OCI-LY1 (cell line): ENCODE data around the gene HAUS1.
"Not testable (repeated sequence)": the region's sequence is repeated elsewhere in the genome, so short reads cannot be mapped to it uniquely, and the experiment has no call there.

Experiments used
- H2AFZ ChIP-seq: fragments of 200-600 bp; sonication (generic), shearing (Covaris generic); 2 replicates; pipeline ENCODE4 v1.6.0; 2014; ENCODE audit warnings: antibody characterized with exemption, mild to moderate bottlenecking, low read length
- H3F3A ChIP-seq: fragments of 200-600 bp; sonication (generic), shearing (Covaris generic); 2 replicates; pipeline ENCODE4 v1.6.0; 2014; ENCODE audit warnings: mild to moderate bottlenecking, antibody characterized with exemption, low read length, moderate library complexity; ENCODE audit not compliant: insufficient read depth
- H3K27ac ChIP-seq: fragments of 200-600 bp; sonication (generic); 2 replicates; pipeline ENCODE4 v1.5.1; 2014; ENCODE audit warnings: low read length, mixed run types, mild to moderate bottlenecking, low read depth; ENCODE audit not compliant: poor library complexity, severe bottlenecking
- H3K27me3 ChIP-seq: fragments of 200-600 bp; sonication (generic); 2 replicates; pipeline ENCODE4 v1.6.0; 2014; ENCODE audit warnings: antibody characterized with exemption, mild to moderate bottlenecking, low read length, moderate library complexity; ENCODE audit not compliant: insufficient read depth
- H3K36me3 ChIP-seq: fragments of 200-600 bp; sonication (generic); 2 replicates; pipeline ENCODE4 v1.6.1; 2014; ENCODE audit warnings: mild to moderate bottlenecking, antibody characterized with exemption, low read length, moderate library complexity, mixed read lengths; ENCODE audit not compliant: insufficient read depth
- H3K4me1 ChIP-seq: fragments of 200-600 bp; sonication (generic); 2 replicates; pipeline ENCODE4 v1.5.1; 2014; ENCODE audit warnings: mild to moderate bottlenecking, low read length, moderate library complexity; ENCODE audit not compliant: insufficient read depth, severe bottlenecking
- H3K4me2 ChIP-seq: fragments of 200-600 bp; sonication (generic), shearing (Covaris generic); 2 replicates; pipeline ENCODE4 v1.6.1; 2014; ENCODE audit warnings: low read length
- H3K4me3 ChIP-seq: fragments of 200-600 bp; sonication (generic); 2 replicates; pipeline ENCODE4 v1.5.1; 2014; ENCODE audit warnings: low read length, low read depth, mild to moderate bottlenecking, mixed read lengths; ENCODE audit not compliant: poor library complexity, severe bottlenecking
- H3K79me2 ChIP-seq: fragments of 200-600 bp; shearing (Covaris generic); 2 replicates; pipeline ENCODE4 v1.6.1; 2016; ENCODE audit warnings: mixed run types, low read length, mixed read lengths; ENCODE audit not compliant: insufficient read depth
- H3K9ac ChIP-seq: fragments of 200-600 bp; sonication (generic), shearing (Covaris generic); 2 replicates; pipeline ENCODE4 v1.6.1; 2014; ENCODE audit warnings: mild to moderate bottlenecking, low read length, mixed read lengths
- H3K9me2 ChIP-seq: fragments of 200-600 bp; sonication (generic), shearing (Covaris generic); 2 replicates; pipeline ENCODE4 v1.6.1; 2014; ENCODE audit warnings: low read depth, mild to moderate bottlenecking, low read length, mixed read lengths
- H3K9me3 ChIP-seq: fragments of 200-600 bp; shearing (Covaris generic); 2 replicates; pipeline ENCODE4 v1.6.1; 2014; ENCODE audit warnings: low read length, mixed read lengths
- H4K20me1 ChIP-seq: fragments of 200-600 bp; sonication (generic), shearing (Covaris generic); 2 replicates; pipeline ENCODE4 v1.6.0; 2016; ENCODE audit warnings: mild to moderate bottlenecking, low read length; ENCODE audit not compliant: insufficient read depth
- CTCF ChIP-seq: fragments of 200-600 bp; sonication (generic), shearing (Covaris generic); IDR thresholded peaks from 2 replicates; pipeline ENCODE4 v1.5.1; 2017; ENCODE audit warnings: mild to moderate bottlenecking, antibody characterized with exemption, low read length, moderate library complexity, mixed read lengths
- EZH2 ChIP-seq: fragments of 200-600 bp; sonication (generic), shearing (Covaris generic); IDR thresholded peaks from 2 replicates; pipeline ENCODE4 v1.8.0; 2017; ENCODE audit warnings: borderline replicate concordance, mixed run types, mild to moderate bottlenecking, antibody characterized with exemption, low read length, moderate library complexity, mixed read lengths

Gene HAUS1

GRCh38 chr18:46160050-46160798 is 56.0 kb downstream of the HAUS1 start:
- Histone ChIP-seq H2AFZ (no peak overlapping the region), H3K36me3 (no peaks in the 10 kb centered on the region), H3K4me1 (no peaks in the 10 kb centered on the region), H3K9ac (no peak overlapping the region), H3K4me3 (no peak overlapping the region), H3K27me3 (no peaks in the 10 kb centered on the region), H4K20me1 (no peaks in the 10 kb centered on the region), H3K27ac (no peak overlapping the region), H3K79me2 (no peaks in the 10 kb centered on the region), H3K9me3 (no peaks in the 10 kb centered on the region), H3K4me2 (no peak overlapping the region), H3K9me2 (no peaks in the 10 kb centered on the region), H3F3A (no peaks in the 10 kb centered on the region)
- TF ChIP-seq EZH2: no peak
- TF ChIP-seq CTCF: no peak

GRCh38 chr18:46160840-46161239 is 56.7 kb downstream of the HAUS1 start:
- H3F3A ChIP-seq, H3K4me2 ChIP-seq, H3K79me2 ChIP-seq, H3K4me3 ChIP-seq, H2AFZ ChIP-seq, H3K27me3 ChIP-seq, H3K9me2 ChIP-seq, H3K36me3 ChIP-seq, H3K27ac ChIP-seq, H3K4me1 ChIP-seq, H4K20me1 ChIP-seq, H3K9ac ChIP-seq, H3K9me3 ChIP-seq: not testable (repeated sequence)

- H3K36me3 ChIP-seq: no peaks in the 10 kb centered on the region
- no peaks in the 10 kb centered on the region for H3K79me2 ChIP-seq
- TF ChIP-seq CTCF (no peak), EZH2 (no peak)
- H3K9me2 ChIP-seq: no peaks in the 10 kb centered on the region
- no peak overlapping the region for H3K9ac ChIP-seq
- no peak overlapping the region for H3K27ac ChIP-seq
- no peaks in the 10 kb centered on the region for H3K4me1 ChIP-seq
- H3F3A ChIP-seq: no peaks in the 10 kb centered on the region; the same call in 1 of the 2 replicates
- H3K4me3 ChIP-seq: no peak overlapping the region
- H4K20me1 ChIP-seq: no peaks in the 10 kb centered on the region
- H3K27me3 ChIP-seq: no peaks in the 10 kb centered on the region
- H3K9me3 ChIP-seq: no peaks in the 10 kb centered on the region
- no peak overlapping the region for H2AFZ ChIP-seq
- H3K4me2 ChIP-seq: no peak overlapping the region
Measured at GRCh38 chr18:46161703-46162396, 57.7 kb downstream of the HAUS1 start.

GRCh38 chr18:46163091-46163490 is 58.9 kb downstream of the HAUS1 start:
- Histone ChIP-seq H4K20me1 (no peaks in the 10 kb centered on the region), H3F3A (no peaks in the 10 kb centered on the region; the same call in 1 of the 2 replicates), H3K79me2 (no peaks in the 10 kb centered on the region), H3K27ac (no peak overlapping the region), H3K4me1 (peaks cover 9% of the 10 kb centered on the region), H3K4me3 (no peak overlapping the region), H3K36me3 (no peaks in the 10 kb centered on the region), H3K9ac (no peak overlapping the region), H2AFZ (no peak overlapping the region), H3K9me2 (no peaks in the 10 kb centered on the region), H3K4me2 (no peak overlapping the region), H3K9me3 (no peaks in the 10 kb centered on the region), H3K27me3 (no peaks in the 10 kb centered on the region)
- no peak for TF ChIP-seq EZH2
- TF ChIP-seq CTCF: no peak
